WTC11 (cell line): Measurements from ENCODE around the gene PGAP2. TPM values are rescaled to one million over a fixed set of nuclear protein-coding genes. Genes with fewer than 3 reads are reported as not detected.

Source experiments
- ATAC-seq: fragments of 200-7000 bp; cut with Tn5 transposase; 2 replicates; pipeline ENCODE4 v1.10.0; 2021; ENCODE audit warnings: mild to moderate bottlenecking, moderate library complexity
- CTCF ChIA-PET: fragments of 300-600 bp; sonication (Branson Sonifier 250); formaldehyde crosslinking; loops from one replicate; lab custom pipeline; 2021; ENCODE audit warnings: antibody characterized with exemption; lab: Charles Lee
- POLR2A ChIA-PET: fragments of 350-600 bp; sonication (Branson Sonifier 250); formaldehyde crosslinking; loops from one replicate; lab custom pipeline; 2021; ENCODE audit warnings: antibody characterized with exemption; lab: Charles Lee
- DNase-seq: peaks from one replicate; pipeline ENCODE4 v3.0.0; 2021; ENCODE audit warnings: low spot score
- H3K27ac Mint-ChIP-seq: 2 replicates; pipeline ENCODE4 v1.8.0; 2021; ENCODE audit warnings: mixed read lengths
- H3K27me3 Mint-ChIP-seq: 2 replicates; pipeline ENCODE4 v1.8.0; 2021; ENCODE audit warnings: low read depth, mild to moderate bottlenecking, moderate library complexity, mixed read lengths
- H3K36me3 Mint-ChIP-seq: 2 replicates; pipeline ENCODE4 v1.8.0; 2021; ENCODE audit warnings: mixed read lengths
- H3K4me1 Mint-ChIP-seq: 2 replicates; pipeline ENCODE4 v1.8.0; 2022; ENCODE audit warnings: mixed read lengths
- H3K4me3 Mint-ChIP-seq: 2 replicates; pipeline ENCODE4 v1.8.0; 2021; ENCODE audit warnings: mild to moderate bottlenecking, moderate library complexity, mixed read lengths
- H3K9me3 Mint-ChIP-seq: 2 replicates; pipeline ENCODE4 v1.8.0; 2021; ENCODE audit warnings: mixed read lengths
- CREB1 ChIP-seq: sonication (generic); formaldehyde crosslinking; IDR thresholded peaks from 2 replicates; pipeline ENCODE4 v1.8.0; 2023; ENCODE audit warnings: mild to moderate bottlenecking, missing genetic modification reagents
- E2F1 ChIP-seq: sonication (generic); formaldehyde crosslinking; IDR thresholded peaks from 2 replicates; pipeline ENCODE4 v1.8.0; 2022; ENCODE audit warnings: mild to moderate bottlenecking, missing genetic modification reagents
- EMX1 ChIP-seq: fragments of 250-450 bp; sonication (Bioruptor Pico); IDR thresholded peaks from 2 replicates; pipeline ENCODE4 v1.8.0; 2021; ENCODE audit warnings: mild to moderate bottlenecking
- NR2C2 ChIP-seq: sonication (generic); formaldehyde crosslinking; IDR thresholded peaks from 2 replicates; pipeline ENCODE4 v1.8.0; 2022; ENCODE audit warnings: mild to moderate bottlenecking, missing genetic modification reagents
- OVOL2 ChIP-seq: fragments of 250-450 bp; sonication (Bioruptor Pico); IDR thresholded peaks from 2 replicates; pipeline ENCODE4 v1.9.0; 2021; ENCODE audit warnings: mild to moderate bottlenecking, borderline replicate concordance
- SP1 ChIP-seq: sonication (generic); formaldehyde crosslinking; conservative IDR thresholded peaks from 2 replicates; pipeline ENCODE4 v1.8.1; 2022; ENCODE audit warnings: missing genetic modification reagents
- ZNF232 ChIP-seq: sonication (generic); formaldehyde crosslinking; IDR thresholded peaks from 2 replicates; pipeline ENCODE4 v1.8.0; 2022; ENCODE audit warnings: mild to moderate bottlenecking, missing genetic modification reagents
- total RNA-seq: library from RNA; stranded (reverse); gene quantifications from 3 replicates; pipeline ENCODE4 v1.2.3, GENCODE V29; 2021
- TF ChIP-seq, protein P1 (sequence below): fragments of 200-600 bp; IDR thresholded peaks from 2 replicates; pipeline ENCODE4 v1.8.0; 2022; ENCODE audit warnings: antibody characterized with exemption
- TF ChIP-seq, protein P2 (sequence below): sonication (generic); formaldehyde crosslinking; IDR thresholded peaks from 2 replicates; pipeline ENCODE4 v1.8.0; 2023; ENCODE audit warnings: mild to moderate bottlenecking, missing genetic modification reagents
- TF ChIP-seq, protein P3 (sequence below): fragments of 250-450 bp; sonication (Bioruptor Pico); IDR thresholded peaks from 2 replicates; pipeline ENCODE4 v1.9.0; 2021; ENCODE audit warnings: mild to moderate bottlenecking

The PGAP2 gene
- total RNA-seq, 1 experiment from 2014 or later: 43.0 TPM

- no peak for TF ChIP-seq ZNF232 (CRISPR knock-in tag)
These were observed 36.9 kb downstream of the PGAP2 start (continued) for GRCh38 chr11:3845246-3845645.

- POLR2A ChIA-PET: no interaction called here
- CTCF ChIA-PET: interaction anchor here (7.2 kb wide), 1 partner anchor 9 kb away, joined by 165 read pairs; the partner anchor contains the start of gene STIM1
These were observed 37.3 kb downstream of the PGAP2 start for GRCh38 chr11:3845670-3846069.

DNA sequence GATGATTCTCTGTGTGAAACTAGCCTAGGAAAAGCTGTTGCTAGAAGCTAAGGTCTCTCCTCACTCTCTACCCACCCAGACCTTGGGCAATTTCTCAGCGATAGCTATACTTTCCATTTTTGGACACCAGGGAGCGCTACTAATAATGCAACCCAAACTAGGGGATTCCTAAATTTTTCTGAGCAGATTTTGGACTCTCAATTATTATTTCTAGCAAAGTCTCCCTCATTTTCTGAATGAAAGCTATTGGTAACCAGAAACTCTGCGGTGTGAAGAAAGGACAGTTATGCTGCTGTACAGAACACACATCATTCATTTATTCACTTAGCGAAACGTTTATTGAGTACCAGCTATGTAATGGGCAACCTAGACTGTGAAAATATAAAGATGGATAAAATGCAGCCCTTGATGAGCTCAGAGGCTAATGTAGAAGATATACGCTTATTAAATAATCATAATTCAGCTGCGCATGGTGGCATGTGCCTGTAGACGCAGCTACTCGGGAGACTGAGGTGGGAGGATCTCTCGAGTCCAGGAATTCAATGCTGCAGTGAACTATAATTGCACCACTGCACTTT is 41.0 kb downstream of the PGAP2 start:
- ATAC-seq (peak; percentile 87), DNase-seq (no peak)
- H3K36me3 Mint-ChIP-seq: no peaks in the 10 kb centered on the region
- H3K9me3 Mint-ChIP-seq: no peaks in the 10 kb centered on the region
- H3K27ac Mint-ChIP-seq: no peak overlapping the region
- TF ChIP-seq, protein P1, sequence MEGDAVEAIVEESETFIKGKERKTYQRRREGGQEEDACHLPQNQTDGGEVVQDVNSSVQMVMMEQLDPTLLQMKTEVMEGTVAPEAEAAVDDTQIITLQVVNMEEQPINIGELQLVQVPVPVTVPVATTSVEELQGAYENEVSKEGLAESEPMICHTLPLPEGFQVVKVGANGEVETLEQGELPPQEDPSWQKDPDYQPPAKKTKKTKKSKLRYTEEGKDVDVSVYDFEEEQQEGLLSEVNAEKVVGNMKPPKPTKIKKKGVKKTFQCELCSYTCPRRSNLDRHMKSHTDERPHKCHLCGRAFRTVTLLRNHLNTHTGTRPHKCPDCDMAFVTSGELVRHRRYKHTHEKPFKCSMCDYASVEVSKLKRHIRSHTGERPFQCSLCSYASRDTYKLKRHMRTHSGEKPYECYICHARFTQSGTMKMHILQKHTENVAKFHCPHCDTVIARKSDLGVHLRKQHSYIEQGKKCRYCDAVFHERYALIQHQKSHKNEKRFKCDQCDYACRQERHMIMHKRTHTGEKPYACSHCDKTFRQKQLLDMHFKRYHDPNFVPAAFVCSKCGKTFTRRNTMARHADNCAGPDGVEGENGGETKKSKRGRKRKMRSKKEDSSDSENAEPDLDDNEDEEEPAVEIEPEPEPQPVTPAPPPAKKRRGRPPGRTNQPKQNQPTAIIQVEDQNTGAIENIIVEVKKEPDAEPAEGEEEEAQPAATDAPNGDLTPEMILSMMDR: peak; percentile 37
- TF ChIP-seq EMX1: no peak
- POLR2A ChIA-PET: interaction anchor here (0.8 to 1.2 kb wide), 2 partner anchors 8 to 174 kb away, joined by 3 read pairs; partner anchors contain the start of gene RHOG
- CTCF ChIA-PET: interaction anchor here (0.6 to 9.8 kb wide), 43 partner anchors 9 to 326 kb away, joined by 3 to 403 read pairs (median 5); partner anchors contain the start of genes NUP98, PGAP2 and RHOG
- no peak overlapping the region for H3K4me3 Mint-ChIP-seq
- peaks cover 9% of the 10 kb centered on the region for H3K4me1 Mint-ChIP-seq
- no peaks in the 10 kb centered on the region for H3K27me3 Mint-ChIP-seq

More at GRCh38 chr11:3845670-3846069, 37.3 kb downstream of the PGAP2 start:
- Mint-ChIP-seq H3K9me3 (no peaks in the 10 kb centered on the region), H3K4me1 (peaks cover 10% of the 10 kb centered on the region), H3K27me3 (peaks cover 9% of the 10 kb centered on the region), H3K36me3 (no peaks in the 10 kb centered on the region), H3K27ac (no peak overlapping the region), H3K4me3 (no peak overlapping the region)
- ATAC-seq (no peak), DNase-seq (no peak)
- no peak for TF ChIP-seq OVOL2 (CRISPR knock-in tag)

DNA sequence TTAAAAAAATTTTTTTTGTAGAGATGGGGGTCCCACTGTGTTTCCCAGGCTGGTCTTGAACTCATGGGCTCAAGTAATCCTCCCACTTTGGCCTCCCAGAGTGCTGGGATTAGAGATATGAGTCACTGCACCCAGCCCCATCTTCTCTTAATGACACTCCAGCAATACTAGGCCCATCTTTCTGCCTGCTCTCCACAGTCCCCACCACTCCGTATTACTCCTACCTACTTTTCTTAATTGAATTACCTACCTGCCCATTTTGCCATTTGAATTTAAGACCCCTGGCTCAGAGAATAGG is 45.1 kb downstream of the PGAP2 start:
- H3K36me3 Mint-ChIP-seq: no peaks in the 10 kb centered on the region
- H3K27me3 Mint-ChIP-seq: peaks cover 26% of the 10 kb centered on the region
- no peaks in the 10 kb centered on the region for H3K9me3 Mint-ChIP-seq
- TF ChIP-seq NR2C2: no peak
- ChIA-PET POLR2A (interaction anchor here (0.7 kb wide), 1 partner anchor 119 kb away, joined by 4 read pairs; no protein-coding TSS in a partner anchor), CTCF (interaction anchor here (1.5 to 9.8 kb wide), 10 partner anchors 10 to 265 kb away, joined by 3 to 403 read pairs (median 18); partner anchors contain the start of gene RHOG)
- H3K27ac Mint-ChIP-seq: no peak overlapping the region
- no peak for ATAC-seq
- no peak overlapping the region for H3K4me3 Mint-ChIP-seq
- peaks cover 28% of the 10 kb centered on the region for H3K4me1 Mint-ChIP-seq
- DNase-seq: no peak

DNA sequence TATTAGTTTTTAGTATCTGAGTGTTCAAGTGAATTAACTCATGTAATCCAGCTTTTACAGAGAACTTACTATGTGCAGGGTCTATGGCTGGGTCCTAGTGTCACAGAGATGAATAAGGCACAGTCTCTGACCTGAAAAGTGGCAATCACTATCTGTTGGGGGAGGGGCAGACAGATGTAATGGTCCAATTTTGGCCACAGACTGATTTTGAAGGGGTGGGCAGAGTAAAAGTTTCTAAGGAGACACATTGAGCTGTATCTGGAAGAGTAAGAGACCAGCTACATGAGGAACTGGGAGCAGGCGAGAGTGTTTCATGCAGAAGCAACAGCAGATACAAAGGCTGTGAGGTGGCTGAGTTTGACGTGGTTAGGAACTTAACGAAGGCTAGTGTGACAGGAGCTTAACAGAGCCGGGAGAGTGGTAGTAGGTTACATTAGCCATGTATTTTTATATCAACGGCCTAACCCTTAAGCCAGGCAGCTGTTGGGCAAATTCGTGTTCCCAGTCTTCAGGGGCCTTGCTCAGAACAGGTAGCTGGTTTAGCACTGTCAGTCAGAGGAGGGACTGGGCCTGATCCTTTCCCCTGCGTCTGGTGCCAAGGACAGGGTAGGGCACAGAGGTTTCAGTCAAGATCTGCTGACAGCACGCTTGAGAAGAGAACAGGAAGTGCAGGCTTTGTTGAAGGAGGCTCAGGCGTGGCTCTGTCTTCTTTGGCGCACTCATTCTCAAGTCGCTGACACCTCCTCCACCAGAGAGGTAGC is 45.7 kb downstream of the PGAP2 start:
- Mint-ChIP-seq H3K36me3 (no peaks in the 10 kb centered on the region), H3K27ac (peak overlapping the region; percentile 88), H3K27me3 (peaks cover 26% of the 10 kb centered on the region), H3K4me3 (peak overlapping the region; percentile 78), H3K4me1 (peaks cover 32% of the 10 kb centered on the region), H3K9me3 (no peaks in the 10 kb centered on the region)
- TF ChIP-seq SP1 (CRISPR knock-in tag) (no peak), E2F1 (no peak), CREB1 (CRISPR knock-in tag) (no peak)
- TF ChIP-seq, protein P2, sequence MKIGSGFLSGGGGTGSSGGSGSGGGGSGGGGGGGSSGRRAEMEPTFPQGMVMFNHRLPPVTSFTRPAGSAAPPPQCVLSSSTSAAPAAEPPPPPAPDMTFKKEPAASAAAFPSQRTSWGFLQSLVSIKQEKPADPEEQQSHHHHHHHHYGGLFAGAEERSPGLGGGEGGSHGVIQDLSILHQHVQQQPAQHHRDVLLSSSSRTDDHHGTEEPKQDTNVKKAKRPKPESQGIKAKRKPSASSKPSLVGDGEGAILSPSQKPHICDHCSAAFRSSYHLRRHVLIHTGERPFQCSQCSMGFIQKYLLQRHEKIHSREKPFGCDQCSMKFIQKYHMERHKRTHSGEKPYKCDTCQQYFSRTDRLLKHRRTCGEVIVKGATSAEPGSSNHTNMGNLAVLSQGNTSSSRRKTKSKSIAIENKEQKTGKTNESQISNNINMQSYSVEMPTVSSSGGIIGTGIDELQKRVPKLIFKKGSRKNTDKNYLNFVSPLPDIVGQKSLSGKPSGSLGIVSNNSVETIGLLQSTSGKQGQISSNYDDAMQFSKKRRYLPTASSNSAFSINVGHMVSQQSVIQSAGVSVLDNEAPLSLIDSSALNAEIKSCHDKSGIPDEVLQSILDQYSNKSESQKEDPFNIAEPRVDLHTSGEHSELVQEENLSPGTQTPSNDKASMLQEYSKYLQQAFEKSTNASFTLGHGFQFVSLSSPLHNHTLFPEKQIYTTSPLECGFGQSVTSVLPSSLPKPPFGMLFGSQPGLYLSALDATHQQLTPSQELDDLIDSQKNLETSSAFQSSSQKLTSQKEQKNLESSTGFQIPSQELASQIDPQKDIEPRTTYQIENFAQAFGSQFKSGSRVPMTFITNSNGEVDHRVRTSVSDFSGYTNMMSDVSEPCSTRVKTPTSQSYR: no peak
- TF ChIP-seq, protein P3, sequence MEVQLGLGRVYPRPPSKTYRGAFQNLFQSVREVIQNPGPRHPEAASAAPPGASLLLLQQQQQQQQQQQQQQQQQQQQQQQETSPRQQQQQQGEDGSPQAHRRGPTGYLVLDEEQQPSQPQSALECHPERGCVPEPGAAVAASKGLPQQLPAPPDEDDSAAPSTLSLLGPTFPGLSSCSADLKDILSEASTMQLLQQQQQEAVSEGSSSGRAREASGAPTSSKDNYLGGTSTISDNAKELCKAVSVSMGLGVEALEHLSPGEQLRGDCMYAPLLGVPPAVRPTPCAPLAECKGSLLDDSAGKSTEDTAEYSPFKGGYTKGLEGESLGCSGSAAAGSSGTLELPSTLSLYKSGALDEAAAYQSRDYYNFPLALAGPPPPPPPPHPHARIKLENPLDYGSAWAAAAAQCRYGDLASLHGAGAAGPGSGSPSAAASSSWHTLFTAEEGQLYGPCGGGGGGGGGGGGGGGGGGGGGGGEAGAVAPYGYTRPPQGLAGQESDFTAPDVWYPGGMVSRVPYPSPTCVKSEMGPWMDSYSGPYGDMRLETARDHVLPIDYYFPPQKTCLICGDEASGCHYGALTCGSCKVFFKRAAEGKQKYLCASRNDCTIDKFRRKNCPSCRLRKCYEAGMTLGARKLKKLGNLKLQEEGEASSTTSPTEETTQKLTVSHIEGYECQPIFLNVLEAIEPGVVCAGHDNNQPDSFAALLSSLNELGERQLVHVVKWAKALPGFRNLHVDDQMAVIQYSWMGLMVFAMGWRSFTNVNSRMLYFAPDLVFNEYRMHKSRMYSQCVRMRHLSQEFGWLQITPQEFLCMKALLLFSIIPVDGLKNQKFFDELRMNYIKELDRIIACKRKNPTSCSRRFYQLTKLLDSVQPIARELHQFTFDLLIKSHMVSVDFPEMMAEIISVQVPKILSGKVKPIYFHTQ (CRISPR knock-in tag): no peak
- ATAC-seq: peak; percentile 21
- no peak for DNase-seq
- CTCF ChIA-PET: interaction anchor here (0.7 to 9.8 kb wide), 64 partner anchors 10 to 349 kb away, joined by 3 to 403 read pairs (median 6); partner anchors contain the start of genes NUP98, PGAP2, RHOG and RRM1
- POLR2A ChIA-PET: interaction anchor here (0.7 to 2.1 kb wide), 5 partner anchors 13 to 212 kb away, joined by 3 to 17 read pairs (median 4); partner anchors contain the start of gene RHOG
